Upper lobe of left lung (tissue), 4 donors: ENCODE measurements around the gene BSN.

Experiments used
- CTCF ChIP-seq, 6 experiments: fragments of 450-650 bp in 4 of 6; fragments of 200-600 bp in 2 of 6; sonication (generic) in 2 of 6; IDR thresholded peaks; one replicate each; pipeline ENCODE4 v1.5.1; 2016 to 2019; ENCODE audit warnings: antibody characterized with exemption in 6 of 6
- EP300 ChIP-seq, 4 donors: sonication (generic); formaldehyde crosslinking; IDR thresholded peaks; one replicate each; pipeline ENCODE4 v1.5.1; 2017; ENCODE audit warnings: antibody characterized with exemption in 4 of 4, control low read depth in 2 of 4
- POLR2A ChIP-seq, 4 donors: fragments of 450-650 bp; IDR thresholded peaks; one replicate each; pipeline ENCODE4 v1.5.1; 2016 to 2017; ENCODE audit warnings: antibody characterized with exemption in 4 of 4, mild to moderate bottlenecking in 2 of 4
- POLR2AphosphoS5 ChIP-seq, 2 donors: sonication (generic); formaldehyde crosslinking; IDR thresholded peaks; one replicate each; pipeline ENCODE4 v1.5.1; 2017; ENCODE audit warnings: antibody characterized with exemption in 2 of 2

GRCh38 chr3:49607796-49608195, 53.5 kb downstream of the BSN start:
- TF ChIP-seq POLR2A (IDR thresholded peaks at IDR 0.05) (no peak), CTCF (IDR thresholded peaks at IDR 0.05) (peak in 2 of 6 experiments; percentile 10 to 34), EP300 (IDR thresholded peaks at IDR 0.05) (no peak), POLR2AphosphoS5 (IDR thresholded peaks at IDR 0.05) (no peak)
